WTC11 (cell line): ENCODE measurements around the gene PPP1R10. TPM values are rescaled to one million over a fixed set of nuclear protein-coding genes. Genes with fewer than 3 reads are reported as not detected.
A peak's percentile ranks its signal among the peaks of the same experiment; 100 is the strongest.

Experiments used
- AR ChIP-seq: fragments of 250-450 bp; sonication (Bioruptor Pico); IDR thresholded peaks from 2 replicates; pipeline ENCODE4 v1.9.0; 2021; ENCODE audit warnings: mild to moderate bottlenecking
- ATF6 ChIP-seq: sonication (generic); formaldehyde crosslinking; IDR thresholded peaks from 2 replicates; pipeline ENCODE4 v1.8.1; 2023; ENCODE audit warnings: mild to moderate bottlenecking, missing genetic modification reagents
- CREB1 ChIP-seq: sonication (generic); formaldehyde crosslinking; IDR thresholded peaks from 2 replicates; pipeline ENCODE4 v1.8.0; 2023; ENCODE audit warnings: mild to moderate bottlenecking, missing genetic modification reagents
- CREM ChIP-seq: sonication (generic); formaldehyde crosslinking; IDR thresholded peaks from 2 replicates; pipeline ENCODE4 v1.8.1; 2022; ENCODE audit warnings: mild to moderate bottlenecking, missing genetic modification reagents, moderate library complexity
- E2F1 ChIP-seq: sonication (generic); formaldehyde crosslinking; IDR thresholded peaks from 2 replicates; pipeline ENCODE4 v1.8.0; 2022; ENCODE audit warnings: mild to moderate bottlenecking, missing genetic modification reagents
- ERG ChIP-seq: fragments of 250-450 bp; sonication (Bioruptor Pico); IDR thresholded peaks from 2 replicates; pipeline ENCODE4 v1.8.0; 2021; ENCODE audit warnings: mild to moderate bottlenecking
- GABPB1 ChIP-seq: sonication (generic); formaldehyde crosslinking; IDR thresholded peaks from 2 replicates; pipeline ENCODE4 v1.8.1; 2023; ENCODE audit warnings: mild to moderate bottlenecking, missing genetic modification reagents
- GRHL2 ChIP-seq: fragments of 250-450 bp; sonication (Bioruptor Pico); IDR thresholded peaks from 2 replicates; pipeline ENCODE4 v1.8.0; 2022; ENCODE audit warnings: mild to moderate bottlenecking, moderate library complexity; ENCODE audit not compliant: insufficient replicate concordance, severe bottlenecking
- IRF1 ChIP-seq: sonication (generic); formaldehyde crosslinking; IDR thresholded peaks from 2 replicates; pipeline ENCODE4 v1.8.0; 2023; ENCODE audit warnings: missing genetic modification reagents
- IRF2 ChIP-seq: sonication (generic); formaldehyde crosslinking; IDR thresholded peaks from 2 replicates; pipeline ENCODE4 v1.8.0; 2022; ENCODE audit warnings: low read depth, missing genetic modification reagents, borderline replicate concordance
- MLX ChIP-seq: sonication (generic); formaldehyde crosslinking; IDR thresholded peaks from 2 replicates; pipeline ENCODE4 v1.8.1; 2023; ENCODE audit warnings: mild to moderate bottlenecking, missing genetic modification reagents, moderate library complexity
- PREB ChIP-seq: sonication (generic); formaldehyde crosslinking; IDR thresholded peaks from 2 replicates; pipeline ENCODE4 v1.8.1; 2022; ENCODE audit warnings: mild to moderate bottlenecking, missing genetic modification reagents, moderate library complexity, borderline replicate concordance
- RORB ChIP-seq: fragments of 250-450 bp; sonication (Bioruptor Pico); IDR thresholded peaks from 2 replicates; pipeline ENCODE4 v1.9.0; 2021; ENCODE audit warnings: mild to moderate bottlenecking
- SP1 ChIP-seq: sonication (generic); formaldehyde crosslinking; conservative IDR thresholded peaks from 2 replicates; pipeline ENCODE4 v1.8.1; 2022; ENCODE audit warnings: missing genetic modification reagents
- STAT6 ChIP-seq: sonication (generic); formaldehyde crosslinking; conservative IDR thresholded peaks from 2 replicates; pipeline ENCODE4 v1.8.1; 2023; ENCODE audit warnings: mild to moderate bottlenecking, low read depth, missing genetic modification reagents, moderate library complexity
- TP53 ChIP-seq: sonication (generic); formaldehyde crosslinking; IDR thresholded peaks from 2 replicates; pipeline ENCODE4 v1.8.1; 2023; ENCODE audit warnings: mild to moderate bottlenecking, missing genetic modification reagents
- USF2 ChIP-seq: sonication (generic); formaldehyde crosslinking; IDR thresholded peaks from 2 replicates; pipeline ENCODE4 v1.8.1; 2023; ENCODE audit warnings: mild to moderate bottlenecking, missing genetic modification reagents, moderate library complexity
- ZBTB43 ChIP-seq: sonication (generic); formaldehyde crosslinking; IDR thresholded peaks from 2 replicates; pipeline ENCODE4 v1.8.1; 2023; ENCODE audit warnings: mild to moderate bottlenecking, missing genetic modification reagents
- ZNF512 ChIP-seq: sonication (generic); formaldehyde crosslinking; IDR thresholded peaks from 2 replicates; pipeline ENCODE4 v1.8.1; 2022; ENCODE audit warnings: missing genetic modification reagents, borderline replicate concordance
- ZNF671 ChIP-seq: fragments of 250-450 bp; sonication (Bioruptor Pico); IDR thresholded peaks from 2 replicates; pipeline ENCODE4 v1.8.0; 2021; ENCODE audit warnings: mild to moderate bottlenecking
- total RNA-seq: library from RNA; stranded (reverse); gene quantifications from 3 replicates; pipeline ENCODE4 v1.2.3, GENCODE V29; 2021

The PPP1R10 gene
- total RNA-seq, 1 experiment from 2014 or later = 83.1 TPM

GRCh38 chr6:30614044-30614842 is 2.8 kb downstream of the PPP1R10 start (continued):
- TF ChIP-seq IRF1 (CRISPR knock-in tag) (no peak), GABPB1 (CRISPR knock-in tag) (no peak), GRHL2 (CRISPR knock-in tag) (no peak), RORB (CRISPR knock-in tag) (0 out of 2 replicates have a peak, but pooled peaks have one; percentile 17), E2F1 (no peak), ERG (CRISPR knock-in tag) (peak; percentile 94), USF2 (no peak), ZNF671 (CRISPR knock-in tag) (peak; percentile 81), IRF2 (CRISPR knock-in tag) (no peak), MLX (CRISPR knock-in tag) (no peak), ZBTB43 (CRISPR knock-in tag) (no peak), STAT6 (CRISPR knock-in tag) (no peak), ZNF512 (CRISPR knock-in tag) (no peak), CREB1 (CRISPR knock-in tag) (no peak), SP1 (no peak), CREM (CRISPR knock-in tag) (peak; percentile 12; the same call in 1 of the 2 replicates), PREB (CRISPR knock-in tag) (no peak), ATF6 (CRISPR knock-in tag) (no peak), TP53 (no peak), AR (CRISPR knock-in tag) (peak; percentile 46; the same call in 1 of the 2 replicates)
